ENCODE measurements around the gene KCTD20.

The KCTD20 gene

DNA sequence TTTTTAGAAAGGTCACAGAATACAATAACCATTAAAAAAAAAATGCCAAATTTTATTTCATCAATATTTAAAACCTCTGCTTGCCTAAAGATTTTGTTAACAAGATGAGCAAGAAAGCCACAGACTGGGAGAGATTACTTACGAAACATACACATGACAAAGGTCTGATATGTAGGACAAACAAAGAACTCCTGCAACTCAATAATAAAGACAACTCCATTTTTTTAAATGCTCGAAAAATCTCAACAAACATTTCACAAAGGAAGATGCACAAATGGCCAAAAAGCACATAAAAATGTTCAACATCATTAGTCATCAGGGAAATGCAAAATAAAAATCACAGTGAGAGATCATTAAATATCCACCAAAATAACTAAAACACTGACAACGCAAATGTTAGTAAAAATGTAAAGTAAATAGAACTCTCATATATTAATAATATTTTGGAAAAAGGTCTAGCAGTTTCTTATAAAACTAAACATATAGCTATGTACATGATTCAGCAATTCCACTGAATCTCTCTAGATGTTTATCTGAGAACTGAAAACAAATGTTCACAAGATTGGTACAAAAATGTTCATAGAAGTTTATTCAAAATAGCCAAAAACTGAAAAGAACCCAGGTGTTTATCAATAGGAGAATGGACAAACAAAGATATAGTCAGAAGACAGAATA is 94.2 kb downstream of the KCTD20 start:
- no peak for DNase-seq (ENCODE audit: low read depth)

DNA sequence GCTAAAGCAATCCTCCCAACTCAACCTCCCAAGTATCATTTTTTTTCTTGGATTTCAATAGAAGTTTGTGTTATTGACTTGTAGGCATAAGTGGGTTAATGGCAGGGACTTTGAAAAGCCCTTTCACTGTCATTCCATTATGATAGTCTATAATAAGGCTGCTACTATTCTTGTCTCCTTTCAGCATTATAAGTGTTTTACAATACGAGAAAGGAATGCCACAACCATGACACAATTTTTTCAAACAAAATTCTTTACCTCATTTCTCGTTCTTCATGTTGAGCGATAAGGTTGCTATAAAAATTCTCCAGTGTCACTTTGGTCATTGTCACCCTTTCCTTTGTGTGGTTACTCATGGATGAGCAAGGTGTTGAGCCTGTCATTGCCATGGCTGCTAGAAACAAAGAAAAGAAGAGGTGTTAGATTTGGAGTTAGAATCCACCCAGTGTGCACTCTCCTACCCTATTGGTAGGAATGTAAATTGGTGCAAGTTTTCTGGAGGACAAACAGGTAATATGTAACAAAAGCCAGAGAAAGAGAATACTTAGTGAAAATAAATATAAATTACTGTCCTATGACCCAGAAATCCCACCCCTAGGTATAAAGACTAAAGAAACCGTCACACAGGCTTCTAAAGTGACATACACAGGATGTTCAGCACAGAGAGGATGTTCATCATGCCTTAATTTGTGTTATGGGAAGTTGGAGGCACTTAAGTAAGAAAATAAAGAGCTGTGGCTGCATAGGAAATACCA is 97.2 kb downstream of the KCTD20 start:
- DNase-seq (ENCODE audit: low read depth): no peak

Measured in stimulated activated CD8-positive, alpha-beta memory T cell treated with anti-CD3 and anti-CD28 coated beads, Interleukin-15, amount 100 ng/mL, for 1 hour (primary cell).